HG02938 (cell line): ENCODE data around the gene MORC3.
"Not testable (repeated sequence)": the region's sequence is repeated elsewhere in the genome, so short reads cannot be mapped to it uniquely, and the experiment has no call there.

Source experiments
- ATAC-seq: cut with Tn5 transposase; IDR thresholded peaks from one replicate; pipeline ENCODE4 v1.9.1; 2021; ENCODE audit warnings: mild to moderate bottlenecking, moderate library complexity; ENCODE audit not compliant: unreplicated experiment

Gene MORC3

GRCh38 chr21:36319767-36320420 is at the start of gene MORC3:
MORC3 (plus strand) TSS chr21:36320197; CDS start chr21:36320265, 68 bp downstream.
- peak; percentile 78 for ATAC-seq

- not testable (repeated sequence) for ATAC-seq
Observed at GRCh38 chr21:36270786-36271695, 49.0 kb upstream of the MORC3 start.

- no peak for ATAC-seq
Observed at GRCh38 chr21:36274128-36274527, 45.9 kb upstream of the MORC3 start.

GRCh38 chr21:36282568-36283230 is 37.3 kb upstream of the MORC3 start:
- no peak for ATAC-seq

- ATAC-seq, result not testable (repeated sequence)
Observed at GRCh38 chr21:36283231-36283622, 36.8 kb upstream of the MORC3 start.

- ATAC-seq, result no peak
Observed at GRCh38 chr21:36288651-36289243, 31.2 kb upstream of the MORC3 start.

- ATAC-seq, result no peak
Observed at GRCh38 chr21:36291509-36291908, 28.5 kb upstream of the MORC3 start.

- ATAC-seq, result peak; percentile 10
Observed at GRCh38 chr21:36297406-36297937, 22.5 kb upstream of the MORC3 start.

- peak; percentile 96 for ATAC-seq
Observed at GRCh38 chr21:36297938-36298572, 21.9 kb upstream of the MORC3 start.

GRCh38 chr21:36306872-36307534 is 13.0 kb upstream of the MORC3 start:
- no peak for ATAC-seq

GRCh38 chr21:36310016-36310415 is 10.0 kb upstream of the MORC3 start:
- no peak for ATAC-seq

GRCh38 chr21:36313446-36313845 is 6.6 kb upstream of the MORC3 start:
- not testable (repeated sequence) for ATAC-seq

GRCh38 chr21:36316045-36316444 is 4.0 kb upstream of the MORC3 start:
- not testable (repeated sequence) for ATAC-seq

GRCh38 chr21:36316872-36317484 is 3.0 kb upstream of the MORC3 start:
- no peak for ATAC-seq

- not testable (repeated sequence) for ATAC-seq
Observed at GRCh38 chr21:36319406-36319766, 611 bp upstream of the MORC3 start.

- ATAC-seq, result peak; percentile 47
Observed at GRCh38 chr21:36320421-36321324, 676 bp downstream of the MORC3 start.

GRCh38 chr21:36321325-36322082 is 1.5 kb downstream of the MORC3 start:
- no peak for ATAC-seq

- ATAC-seq, result no peak
Observed at GRCh38 chr21:36322083-36322424, 2.1 kb downstream of the MORC3 start.
